Prostate gland (tissue), 2 donors: Measurements from ENCODE around the gene DUS4L. TPM values are rescaled to one million over a fixed set of nuclear protein-coding genes. Genes with fewer than 3 reads are reported as not detected.

Source experiments
- DNase-seq: peaks from one replicate; pipeline ENCODE4 v3.0.0-alpha.2; 2019; ENCODE audit warnings: low spot score
- H3K27ac ChIP-seq, 2 donors: fragments of 200-600 bp; sonication (generic); 2 replicates each; pipeline ENCODE4 v1.5.1; 2017 to 2019
- H3K27me3 ChIP-seq: fragments of 200-600 bp; sonication (generic); replicated peaks from 2 replicates; pipeline ENCODE4 v1.5.1; 2019; ENCODE audit not compliant: insufficient read depth
- H3K36me3 ChIP-seq, 2 donors: fragments of 200-600 bp; sonication (generic); 1 replicate in 1 of 2; 2 replicates in 1 of 2; pipeline versions ENCODE4 v1.5.1 to v1.8.1; 2017 to 2019
- H3K4me1 ChIP-seq: fragments of 200-600 bp; sonication (generic); replicated peaks from 2 replicates; pipeline ENCODE4 v1.5.1; 2019
- H3K4me3 ChIP-seq, 2 donors: fragments of 200-600 bp; sonication (generic); 2 replicates each; pipeline ENCODE4 v1.5.1; 2017 to 2019
- H3K9me3 ChIP-seq: fragments of 200-600 bp; sonication (generic); 2 replicates; pipeline ENCODE4 v1.5.1; 2017
- CTCF ChIP-seq, 4 experiments: fragments of 200-600 bp in 2 of 4; fragments of 450-650 bp in 2 of 4; sonication (generic) in 2 of 4; IDR thresholded peaks; 1 replicate in 3 of 4; 2 replicates in 1 of 4; pipeline ENCODE4 v1.5.1; 2016 to 2019; ENCODE audit warnings: antibody characterized with exemption in 4 of 4, mild to moderate bottlenecking in 2 of 4, moderate library complexity in 2 of 4
- POLR2A ChIP-seq: fragments of 450-650 bp; IDR thresholded peaks from one replicate; pipeline ENCODE4 v1.6.1; 2016; ENCODE audit warnings: antibody characterized with exemption, mild to moderate bottlenecking
- POLR2AphosphoS5 ChIP-seq: sonication (generic); formaldehyde crosslinking; IDR thresholded peaks from one replicate; pipeline ENCODE4 v1.6.1; 2017; ENCODE audit warnings: antibody characterized with exemption
- WGBS: methylation state at CpG from one replicate; pipeline ENCODE4 v1.1.5; 2018; 5-methylcytosine and 5-hydroxymethylcytosine counted together
- intact Hi-C: fragments of 100-400 bp; cut with DNase I; formaldehyde crosslinking; loops from one replicate; pipeline ENCODE4 v1.14.2; 2022
- total RNA-seq, 2 donors: library from RNA; depleted of rRNA; stranded (reverse); fragments of >200 nt; gene quantifications; one replicate each; pipeline ENCODE4 v1.1.0, GENCODE V29; 2016

Gene DUS4L
- total RNA-seq, 2 donors from 2014 or later = 9.7 to 15.3 TPM

GRCh38 chr7:107579554-107579884, 15.7 kb downstream of the DUS4L start:
- Histone ChIP-seq H3K27ac (peak overlapping the region; percentile 88 to 94), H3K27me3 (no peaks in the 10 kb centered on the region), H3K4me3 (peak overlapping the region; percentile 76 to 88), H3K9me3 (no peaks in the 10 kb centered on the region), H3K4me1 (no peaks in the 10 kb centered on the region), H3K36me3 (no peaks in the 10 kb centered on the region)
- DNase-seq = no peak
- TF ChIP-seq POLR2AphosphoS5 = no peak
- no peak for TF ChIP-seq POLR2A
- TF ChIP-seq CTCF (IDR thresholded peaks at IDR 0.05) = no peak
- 2% methylated on average over 9 of the region's 9 CpGs for WGBS
- intact Hi-C loops = no loop called here

DNA sequence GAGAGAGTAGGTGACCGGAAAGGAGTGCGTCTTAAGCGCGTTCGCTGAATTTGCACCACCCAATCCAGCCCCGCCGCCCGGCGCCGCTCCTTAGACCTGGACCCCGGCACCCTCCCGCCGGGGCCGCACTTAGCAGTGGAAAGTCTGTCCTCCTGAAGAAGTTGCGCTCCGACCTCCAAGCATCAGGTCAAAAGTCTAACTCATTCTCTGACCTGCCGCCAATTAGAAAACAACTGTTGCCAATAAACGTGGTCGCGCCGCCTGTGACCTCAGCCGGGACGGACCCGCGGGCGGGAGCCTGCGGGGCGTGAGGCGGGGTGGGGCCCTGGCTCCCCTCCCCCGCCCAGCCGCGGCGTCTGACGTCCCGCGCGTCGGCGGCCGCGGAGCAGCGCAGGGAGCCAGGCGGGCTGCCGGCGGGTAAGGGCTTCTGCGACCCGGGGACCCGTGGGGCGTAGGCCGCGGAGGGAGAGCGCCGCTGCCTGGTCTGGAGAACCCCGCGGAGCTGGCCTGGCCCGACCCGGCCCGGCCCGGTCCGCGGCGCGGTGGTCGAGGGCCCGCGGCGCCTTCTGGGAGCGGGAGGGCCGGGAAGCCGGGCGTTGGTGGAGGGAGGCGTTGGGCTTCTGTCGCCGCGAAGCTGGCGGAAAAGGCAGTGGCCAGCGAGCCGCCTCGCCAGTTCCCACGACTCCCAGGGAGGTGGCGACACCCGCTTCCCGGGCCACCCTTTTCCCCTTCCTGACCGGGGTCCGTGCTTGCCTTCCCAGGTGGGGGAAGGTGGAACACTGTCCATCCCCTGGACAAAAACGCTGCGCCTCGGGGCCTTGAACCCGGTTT, 16.3 kb downstream of the DUS4L start, which contains the start of gene BCAP29:
Gene BCAP29, plus strand, starts transcription at position 362 of the 831 bp plus-strand sequence. CDS start 527 bp downstream, outside the sequence.
- H3K36me3 ChIP-seq = no peaks in the 10 kb centered on the region
- intact Hi-C loops = no loop called here
- DNase-seq = peak; percentile 63
- no peaks in the 10 kb centered on the region for H3K27me3 ChIP-seq
- H3K27ac ChIP-seq = peak within 1 kb of the TSS; percentile 88 to 94
- peak within 1 kb of the TSS; percentile 76 to 88 for H3K4me3 ChIP-seq
- TF ChIP-seq POLR2A (peak; percentile 61), POLR2AphosphoS5 (no peak), CTCF (IDR thresholded peaks at IDR 0.05) (peak in 3 of 4 experiments; percentile 27 to 51 (median 48))
- H3K4me1 ChIP-seq = no peaks in the 10 kb centered on the region
- WGBS = under 1% methylated on average over 56 of the region's 89 CpGs
- no peaks in the 10 kb centered on the region for H3K9me3 ChIP-seq

DNA sequence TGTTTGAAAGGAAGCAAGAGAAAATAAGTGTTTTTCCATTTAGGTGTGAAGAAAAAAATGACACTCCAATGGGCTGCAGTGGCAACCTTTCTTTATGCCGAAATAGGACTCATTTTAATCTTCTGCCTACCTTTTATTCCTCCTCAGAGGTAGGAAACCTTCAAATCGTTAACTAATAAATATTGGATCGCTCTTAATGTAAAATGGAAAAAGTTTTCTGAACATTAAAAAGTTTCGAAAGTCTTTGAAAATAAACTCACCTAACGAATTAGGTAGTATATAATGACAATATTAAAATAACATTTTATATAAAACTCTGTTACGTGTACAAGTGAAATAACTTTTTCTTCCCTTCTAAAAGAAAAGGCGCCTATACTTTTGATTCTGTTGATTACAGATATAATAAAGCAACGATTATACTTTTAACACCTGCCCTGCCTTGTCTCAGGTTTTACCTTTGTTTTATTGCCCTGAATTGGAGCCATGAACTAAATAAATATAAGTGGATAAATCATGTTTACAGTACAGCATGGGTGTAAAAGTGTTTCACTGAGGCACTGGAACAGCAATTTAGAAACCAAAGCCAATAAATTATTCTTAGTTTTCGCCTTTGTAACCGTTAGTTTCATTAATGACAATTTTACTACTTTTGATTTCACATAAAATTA, 17.1 kb downstream of the DUS4L start:
- intact Hi-C loops = no loop called here
- TF ChIP-seq POLR2A (no peak), CTCF (IDR thresholded peaks at IDR 0.05) (no peak), POLR2AphosphoS5 (no peak)
- no peaks in the 10 kb centered on the region for H3K36me3 ChIP-seq
- no peak for DNase-seq
- peak overlapping the region; percentile 88 to 94 for H3K27ac ChIP-seq
- WGBS = 19% methylated on average over 10 of the region's 10 CpGs
- H3K4me3 ChIP-seq = peak overlapping the region; percentile 76 to 88
- H3K27me3 ChIP-seq = no peaks in the 10 kb centered on the region
- H3K4me1 ChIP-seq = no peaks in the 10 kb centered on the region
- no peaks in the 10 kb centered on the region for H3K9me3 ChIP-seq

GRCh38 chr7:107581387-107582013, 17.7 kb downstream of the DUS4L start:
- H3K27me3 ChIP-seq = no peaks in the 10 kb centered on the region
- no peaks in the 10 kb centered on the region for H3K4me1 ChIP-seq
- 37% methylated on average over 5 of the region's 5 CpGs for WGBS
- H3K9me3 ChIP-seq = no peaks in the 10 kb centered on the region
- H3K27ac ChIP-seq = no peak overlapping the region
- no peak for DNase-seq
- intact Hi-C loops = no loop called here
- H3K36me3 ChIP-seq = no peaks in the 10 kb centered on the region
- peak overlapping the region in 1 of 2 donors; percentile 88 for H3K4me3 ChIP-seq
- TF ChIP-seq POLR2A (no peak), POLR2AphosphoS5 (no peak), CTCF (IDR thresholded peaks at IDR 0.05) (no peak)
